NCI-H1417 treated with DMSO at 0.1 percent for 48 hours (cell line): ENCODE results near the gene PARVA.
"Not testable (repeated sequence)": the region's sequence is repeated elsewhere in the genome, so short reads cannot be mapped to it uniquely, and the experiment has no call there.

ENCODE experiments used
- DNase-seq: peaks from one replicate; lab custom pipeline; 2025; lab: John Stamatoyannopoulos, UW

Gene PARVA, protein sequence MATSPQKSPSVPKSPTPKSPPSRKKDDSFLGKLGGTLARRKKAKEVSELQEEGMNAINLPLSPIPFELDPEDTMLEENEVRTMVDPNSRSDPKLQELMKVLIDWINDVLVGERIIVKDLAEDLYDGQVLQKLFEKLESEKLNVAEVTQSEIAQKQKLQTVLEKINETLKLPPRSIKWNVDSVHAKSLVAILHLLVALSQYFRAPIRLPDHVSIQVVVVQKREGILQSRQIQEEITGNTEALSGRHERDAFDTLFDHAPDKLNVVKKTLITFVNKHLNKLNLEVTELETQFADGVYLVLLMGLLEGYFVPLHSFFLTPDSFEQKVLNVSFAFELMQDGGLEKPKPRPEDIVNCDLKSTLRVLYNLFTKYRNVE

GRCh38 chr11:12377106-12377823, at the start of gene PARVA:
Gene PARVA (plus strand): TSS chr11:12377571. CDS start chr11:12377648, 77 bp downstream.
- no peak for DNase-seq

GRCh38 chr11:12329169-12329568, 48.2 kb upstream of the PARVA start:
- DNase-seq, result no peak

DNA sequence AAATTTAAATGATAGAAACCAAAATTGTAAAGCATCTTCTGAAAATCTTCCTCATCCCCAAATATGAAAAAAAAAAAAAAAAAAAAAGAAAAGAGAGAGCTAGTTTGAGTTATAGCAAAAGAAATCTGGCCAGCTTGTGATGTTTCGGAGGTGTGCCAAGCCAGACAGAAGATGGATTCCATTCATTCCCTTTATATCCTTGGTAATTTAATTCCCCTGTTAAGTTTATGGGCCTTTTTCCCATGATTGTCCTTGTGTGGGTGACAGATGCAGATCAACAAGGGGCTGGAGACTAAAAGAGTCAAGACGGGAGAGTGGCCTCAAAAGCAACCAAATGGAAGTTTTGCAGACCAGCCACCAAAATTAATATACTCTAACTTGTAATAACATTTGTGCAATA, 47.6 kb upstream of the PARVA start:
- no peak for DNase-seq

- no peak for DNase-seq
Observed at GRCh38 chr11:12330485-12331231, 46.7 kb upstream of the PARVA start.

DNA sequence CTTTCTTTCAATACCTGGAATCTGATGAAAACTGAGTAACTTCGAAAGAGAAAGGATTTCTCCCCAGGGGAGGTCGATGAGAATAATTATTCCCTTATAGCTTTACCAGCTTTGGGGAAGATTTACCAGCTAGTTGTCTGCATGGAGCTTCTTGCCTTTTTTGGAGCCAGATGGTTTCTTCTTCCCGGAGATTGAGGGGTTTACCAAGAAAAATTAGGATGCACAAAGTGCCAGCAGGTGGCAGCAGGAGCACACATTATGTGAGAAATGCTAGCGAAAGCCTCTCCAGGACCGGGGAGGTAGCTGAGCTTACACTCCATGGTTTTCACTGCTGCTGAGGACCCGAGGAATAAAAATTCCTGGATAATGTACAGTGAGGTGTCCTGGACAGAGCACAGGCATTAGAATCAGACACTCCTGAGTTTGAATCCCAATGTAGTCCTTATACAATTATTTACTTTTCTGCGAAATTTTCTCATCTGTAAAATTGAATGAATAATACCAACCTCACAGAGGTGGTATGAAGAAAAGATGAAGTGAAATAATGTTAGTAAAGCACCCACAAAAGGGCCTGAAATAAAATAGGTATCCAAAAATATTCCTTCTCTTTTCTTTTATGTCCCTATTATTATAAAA, 46.0 kb upstream of the PARVA start:
- peak; percentile 73 for DNase-seq

GRCh38 chr11:12343526-12343925, 33.8 kb upstream of the PARVA start:
- DNase-seq, result no peak

DNA sequence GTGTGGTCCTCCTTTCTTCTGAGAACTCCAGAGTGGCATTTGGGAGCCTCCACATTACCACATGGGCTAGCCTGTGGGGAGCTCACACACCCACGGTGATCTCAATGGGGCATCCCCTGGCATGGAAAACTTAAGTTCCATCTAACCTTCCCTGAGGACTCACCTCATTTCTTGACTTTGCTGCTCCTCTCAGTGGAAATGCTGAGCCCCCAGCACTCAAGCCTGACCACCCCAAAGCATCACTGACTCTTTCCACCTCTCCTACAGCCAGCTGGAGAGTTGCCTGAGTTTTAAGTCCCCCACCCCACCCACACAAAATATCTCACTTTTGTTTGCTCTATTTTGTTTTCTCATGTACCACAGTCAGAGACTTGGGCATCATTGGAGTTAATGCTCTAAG, 23.8 kb upstream of the PARVA start:
- no peak for DNase-seq

- DNase-seq, result no peak
Observed at GRCh38 chr11:12354750-12355545, 22.4 kb upstream of the PARVA start.

GRCh38 chr11:12356944-12357655, 20.3 kb upstream of the PARVA start:
- DNase-seq, result no peak

DNA sequence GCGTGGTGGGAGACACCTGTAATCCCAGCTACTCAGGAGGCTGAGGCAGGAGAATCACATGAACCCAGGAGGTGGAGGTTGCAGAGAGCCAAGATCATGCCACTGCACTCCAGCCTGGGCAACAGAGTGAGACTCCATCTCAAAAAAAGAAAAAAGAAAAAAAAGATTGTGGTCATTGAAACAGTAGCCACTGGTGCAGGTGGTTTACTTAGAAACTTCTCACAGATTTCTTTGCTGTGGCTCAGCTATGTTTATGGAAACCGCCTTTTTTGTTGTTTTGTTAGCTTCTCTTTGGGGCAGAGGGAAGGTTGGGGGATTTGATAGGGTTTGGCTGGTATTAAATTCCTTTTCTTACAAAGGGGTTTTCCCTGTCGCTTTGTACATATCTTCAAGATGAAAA, 19.7 kb upstream of the PARVA start:
- not testable (repeated sequence) for DNase-seq

- no peak for DNase-seq
Observed at GRCh38 chr11:12358302-12359188, 18.8 kb upstream of the PARVA start.

- DNase-seq, result no peak
Observed at GRCh38 chr11:12359761-12360160, 17.6 kb upstream of the PARVA start.

GRCh38 chr11:12361682-12362081, 15.7 kb upstream of the PARVA start:
- no peak for DNase-seq

DNA sequence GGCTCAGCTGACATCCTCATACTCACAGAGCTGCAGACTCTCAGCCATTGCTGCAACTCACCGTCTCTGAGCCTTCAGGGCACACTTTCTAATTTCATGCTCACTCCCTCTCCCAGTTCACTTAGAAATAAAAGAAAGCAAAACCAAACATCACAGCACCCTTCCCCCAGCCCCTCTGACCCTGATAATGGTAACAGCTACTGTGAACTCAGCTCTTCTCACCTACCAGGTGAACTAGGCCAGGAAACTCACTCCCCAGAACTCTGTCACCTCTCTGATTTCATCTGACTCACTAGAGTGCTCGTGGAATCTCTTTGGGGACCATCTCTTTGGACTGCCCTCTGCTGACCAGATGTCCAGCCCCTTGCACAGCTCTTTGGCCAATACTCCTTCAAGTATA, 14.5 kb upstream of the PARVA start:
- no peak for DNase-seq

DNA sequence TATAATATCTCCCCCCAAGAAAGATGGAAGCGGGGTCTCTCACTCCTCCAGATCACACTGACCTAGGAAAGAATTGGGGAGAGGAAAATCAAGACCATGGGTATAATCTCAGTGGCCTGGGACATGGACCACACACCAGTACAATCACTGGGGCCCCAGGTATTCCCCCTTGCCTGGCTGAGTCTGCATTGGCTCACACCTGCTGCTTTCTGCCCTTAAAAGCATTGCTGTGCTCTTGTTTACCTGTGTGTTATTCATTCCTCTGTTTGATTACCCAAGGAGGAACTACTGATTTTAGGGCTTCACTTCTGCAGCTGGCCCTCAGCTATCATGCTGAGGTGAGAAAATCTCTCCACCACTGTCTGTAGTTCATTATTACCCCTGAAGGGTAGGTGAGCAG, 14.0 kb upstream of the PARVA start:
- no peak for DNase-seq

- DNase-seq, result not testable (repeated sequence)
Observed at GRCh38 chr11:12365965-12366575, 11.3 kb upstream of the PARVA start.

DNA sequence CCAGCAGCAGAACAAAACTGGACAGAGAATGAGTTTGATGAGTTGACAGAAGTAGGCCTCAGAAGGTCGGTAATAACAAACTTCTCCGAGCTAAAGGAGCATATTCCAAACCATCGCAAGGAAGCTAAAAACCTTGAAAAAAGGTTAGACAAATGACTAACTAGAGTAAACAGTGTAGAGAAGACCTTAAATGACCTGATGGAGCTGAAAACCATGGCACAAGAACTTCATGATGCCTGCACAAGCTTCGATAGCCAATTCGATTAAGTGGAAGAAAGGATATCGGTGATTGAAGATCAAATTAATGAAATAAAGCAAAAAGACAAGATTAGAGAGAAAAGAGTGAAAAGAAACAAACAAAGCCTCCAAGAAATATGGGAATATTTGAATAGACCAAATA, 10.3 kb upstream of the PARVA start:
- DNase-seq, result not testable (repeated sequence)

GRCh38 chr11:12372111-12372510, 5.3 kb upstream of the PARVA start:
- DNase-seq, result no peak

DNA sequence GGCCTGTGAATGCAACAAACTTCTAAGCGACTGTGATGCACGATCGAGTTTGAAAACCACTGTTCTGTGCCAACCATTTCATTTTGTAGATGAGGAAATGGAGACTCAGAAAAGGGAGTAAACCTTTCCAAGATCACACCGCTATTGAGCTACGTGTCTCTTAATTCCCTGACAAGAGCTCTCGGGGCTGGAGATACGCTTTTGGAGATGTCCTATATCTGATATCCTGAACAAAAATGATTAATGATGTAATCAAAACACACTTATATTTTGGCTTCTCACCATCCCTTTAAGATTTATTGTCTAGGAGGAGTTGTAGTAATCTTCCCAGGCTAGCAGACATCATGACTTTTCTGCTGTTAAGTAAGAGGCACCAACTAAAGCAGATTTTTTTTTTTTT, 1.7 kb upstream of the PARVA start:
- DNase-seq, result no peak
